Stimulated activated CD8-positive, alpha-beta memory T cell treated with anti-CD3 and anti-CD28 coated beads, Interleukin-15, amount 100 ng/mL, for 48 hours (primary cell): ENCODE results near the gene PATJ.
"Not testable (repeated sequence)": the region's sequence is repeated elsewhere in the genome, so short reads cannot be mapped to it uniquely, and the experiment has no call there.

Experiments
- DNase-seq, 2 donors: peaks; one replicate each; pipeline ENCODE4 v3.0.0-alpha.2; 2020; ENCODE audit warnings: low read depth in 2 of 2

The PATJ gene

GRCh38 chr1:61741711-61742619 lies at the start of gene PATJ:
PATJ (plus strand) TSS chr1:61742480; CDS start chr1:61762893, 20,413 bp downstream.
- DNase-seq = peak; percentile 32 to 44

GRCh38 chr1:61699911-61700851 lies 42.1 kb upstream of the PATJ start:
- DNase-seq = no peak

- DNase-seq = no peak
These were observed 33.0 kb upstream of the PATJ start for GRCh38 chr1:61708953-61709907.

GRCh38 chr1:61709908-61710289 lies 32.4 kb upstream of the PATJ start:
- DNase-seq = no peak

- not testable (repeated sequence) for DNase-seq
These were observed 31.0 kb upstream of the PATJ start for GRCh38 chr1:61711257-61711656.

- DNase-seq = no peak
These were observed 30.3 kb upstream of the PATJ start for GRCh38 chr1:61711969-61712368.

- not testable (repeated sequence) for DNase-seq
These were observed 23.1 kb upstream of the PATJ start for GRCh38 chr1:61718996-61719663.

GRCh38 chr1:61724506-61724812 lies 17.8 kb upstream of the PATJ start:
- no peak for DNase-seq

GRCh38 chr1:61724813-61725694 lies 17.2 kb upstream of the PATJ start, which contains the start of gene TM2D1:
TM2D1 (minus strand) TSS chr1:61725141; CDS start chr1:61725120, 21 bp downstream.
- DNase-seq = peak; percentile 81

GRCh38 chr1:61727544-61727943 lies 14.7 kb upstream of the PATJ start:
- no peak for DNase-seq

- DNase-seq = not testable (repeated sequence)
These were observed 11.6 kb upstream of the PATJ start for GRCh38 chr1:61730679-61731078.

- no peak for DNase-seq
These were observed 9.6 kb upstream of the PATJ start for GRCh38 chr1:61732726-61733125.

- DNase-seq = no peak
These were observed 1.3 kb upstream of the PATJ start for GRCh38 chr1:61740751-61741700.

GRCh38 chr1:61742620-61743430 lies 545 bp downstream of the PATJ start:
- DNase-seq = peak in 1 of 2 donors; percentile 20

- DNase-seq = no peak
These were observed 1.1 kb downstream of the PATJ start for GRCh38 chr1:61743431-61743705.

- DNase-seq = no peak
These were observed 1.7 kb downstream of the PATJ start for GRCh38 chr1:61743716-61744580.

GRCh38 chr1:61746813-61747212 lies 4.5 kb downstream of the PATJ start:
- DNase-seq = no peak
